NCI-H1930 (cell line): ENCODE results near the gene PTTG1IP.
A peak's percentile ranks its signal among the peaks of the same experiment; 100 is the strongest.

ENCODE experiments used
- DNase-seq, 2 experiments: peaks; one replicate each; lab custom pipeline; 2025; lab: John Stamatoyannopoulos, UW

The PTTG1IP gene

GRCh38 chr21:44823179-44823660, 50.3 kb downstream of the PTTG1IP start:
- DNase-seq = no peak

- DNase-seq = no peak
These were observed 50.9 kb downstream of the PTTG1IP start for GRCh38 chr21:44822484-44823178.

- no peak for DNase-seq
These were observed 52.6 kb downstream of the PTTG1IP start for GRCh38 chr21:44820851-44821250.

- no peak for DNase-seq
These were observed 53.9 kb downstream of the PTTG1IP start for GRCh38 chr21:44819283-44820243.

- no peak for DNase-seq
These were observed 54.9 kb downstream of the PTTG1IP start for GRCh38 chr21:44818640-44819011.

- DNase-seq = peak; percentile 41 to 76
These were observed 55.4 kb downstream of the PTTG1IP start, which contains the start of gene SUMO3 for GRCh38 chr21:44817914-44818639. TSS of gene SUMO3 (minus strand) at chr21:44818062. CDS start at chr21:44817968, 94 bp downstream.

- peak; percentile 62 to 85 for DNase-seq
These were observed 56.0 kb downstream of the PTTG1IP start for GRCh38 chr21:44817506-44817880.

GRCh38 chr21:44816761-44817505, 56.6 kb downstream of the PTTG1IP start:
- DNase-seq = no peak

GRCh38 chr21:44815852-44816628, 57.5 kb downstream of the PTTG1IP start:
- DNase-seq = no peak

GRCh38 chr21:44815225-44815624, 58.3 kb downstream of the PTTG1IP start:
- DNase-seq = no peak

- DNase-seq = no peak
These were observed 58.9 kb downstream of the PTTG1IP start for GRCh38 chr21:44814498-44815023.

- no peak for DNase-seq
These were observed 59.8 kb downstream of the PTTG1IP start for GRCh38 chr21:44813727-44814126.

GRCh38 chr21:44813149-44813548, 60.3 kb downstream of the PTTG1IP start:
- DNase-seq = no peak

- no peak for DNase-seq
These were observed 60.9 kb downstream of the PTTG1IP start for GRCh38 chr21:44812640-44813039.

GRCh38 chr21:44810779-44811178, 62.7 kb downstream of the PTTG1IP start:
- no peak for DNase-seq

- no peak for DNase-seq
These were observed 67.6 kb downstream of the PTTG1IP start for GRCh38 chr21:44805859-44806258.

- no peak for DNase-seq
These were observed 68.3 kb downstream of the PTTG1IP start for GRCh38 chr21:44805226-44805625.

GRCh38 chr21:44804762-44805161, 68.7 kb downstream of the PTTG1IP start:
- no peak for DNase-seq

GRCh38 chr21:44803651-44804050, 69.8 kb downstream of the PTTG1IP start:
- DNase-seq = no peak

- no peak for DNase-seq
These were observed 70.9 kb downstream of the PTTG1IP start for GRCh38 chr21:44802396-44803153.
